HCT116 (cell line): ENCODE results near the gene FKBP14. TPM values are rescaled to one million over a fixed set of nuclear protein-coding genes. Genes with fewer than 3 reads are reported as not detected.

Experiments used
- ATAC-seq: fragments of 200-7000 bp; cut with Tn5 transposase; 2 replicates; pipeline ENCODE4 v1.9.1; 2020; ENCODE audit warnings: mild to moderate bottlenecking, moderate library complexity
- BruUV-seq: library from RNA; stranded (reverse); fragments of 400-500 nt; replicated peaks from 2 replicates; lab custom pipeline; 2021; lab: Mats Ljungman, UMichigan
- CTCF ChIA-PET: fragments of 300-600 bp; sonication (Branson Sonifier 250); formaldehyde crosslinking; loops from one replicate; lab custom pipeline; 2021; ENCODE audit warnings: antibody characterized with exemption; lab: Charles Lee
- POLR2A ChIA-PET: fragments of 300-600, 350-600 bp; sonication (Branson Sonifier 250); formaldehyde crosslinking; loops from one replicate; lab custom pipeline; 2021; ENCODE audit warnings: antibody characterized with exemption; lab: Charles Lee
- RAD21 ChIA-PET, 2 experiments: fragments of 300-600 bp; sonication (Branson Sonifier 250); formaldehyde crosslinking; loops; one replicate each; lab custom pipeline; 2023; ENCODE audit warnings: low total read pairs in 2 of 2; ENCODE audit not compliant: uncharacterized antibody in 2 of 2, unreplicated experiment in 2 of 2, low non-redundant PET in 1 of 2; lab: Charles Lee
- DNase-seq: peaks from one replicate; pipeline ENCODE4 v3.0.0-alpha.2; 2010; ENCODE audit warnings: low read depth, low spot score
- H2AFZ ChIP-seq: fragments of 200-600 bp; shearing (Covaris generic), sonication (generic); 2 replicates; pipeline ENCODE4 v1.6.1; 2017; ENCODE audit warnings: low read depth, mixed run types, mixed read lengths, antibody characterized with exemption, low read length; ENCODE audit not compliant: poor library complexity, severe bottlenecking
- H3K27ac ChIP-seq: 2 replicates; pipeline ENCODE4 v1.5.1; 2012; ENCODE audit warnings: low read depth, low read length
- H3K27me3 ChIP-seq: fragments of 200-600 bp; sonication (generic); 2 replicates; pipeline ENCODE4 v1.6.1; 2016; ENCODE audit warnings: mixed run types, low read length, mixed read lengths; ENCODE audit not compliant: insufficient read depth
- H3K36me3 ChIP-seq, 2 experiments: fragments of 200-500 bp in 1 of 2; fragments of 200-600 bp in 1 of 2; sonication (Bioruptor generic) in 1 of 2; sonication (generic) in 1 of 2; 2 replicates each; pipeline versions ENCODE4 v1.5.1 to v1.6.1; 2014 to 2016; ENCODE audit warnings: low read length in 2 of 2, inconsistent platforms in 1 of 2, mixed read lengths in 1 of 2, mixed run types in 1 of 2; ENCODE audit not compliant: insufficient read depth in 2 of 2, control insufficient read depth in 1 of 2
- H3K4me1 ChIP-seq, 2 experiments: fragments of 200-600 bp in 1 of 2; sonication (generic) in 1 of 2; 2 replicates each; pipeline versions ENCODE4 v1.5.1 to v1.6.1; 2012 to 2017; ENCODE audit warnings: low read length in 2 of 2, inconsistent platforms in 1 of 2, mild to moderate bottlenecking in 1 of 2, mixed read lengths in 1 of 2, mixed run types in 1 of 2, moderate library complexity in 1 of 2; ENCODE audit not compliant: insufficient read depth in 2 of 2, control insufficient read depth in 1 of 2
- H3K4me2 ChIP-seq: fragments of 200-600 bp; sonication (generic); 2 replicates; pipeline ENCODE4 v1.6.1; 2017; ENCODE audit warnings: mixed run types, low read length, mixed read lengths
- H3K4me3 ChIP-seq, 2 experiments: fragments of 200-600 bp in 1 of 2; sonication (generic) in 1 of 2; replicated peaks in 1 of 2; 2 replicates each; pipeline ENCODE4 v1.5.1; 2011 to 2016; ENCODE audit warnings: low read length in 2 of 2, control low read depth in 1 of 2, low read depth in 1 of 2, mild to moderate bottlenecking in 1 of 2, mixed read lengths in 1 of 2, mixed run types in 1 of 2
- H3K79me2 ChIP-seq: fragments of 200-600 bp; sonication (generic); 2 replicates; pipeline ENCODE4 v1.6.1; 2017; ENCODE audit warnings: mild to moderate bottlenecking, mixed run types, low read length, moderate library complexity, mixed read lengths; ENCODE audit not compliant: insufficient read depth
- H3K9ac ChIP-seq: fragments of 200-600 bp; sonication (generic); 2 replicates; pipeline ENCODE4 v1.6.1; 2016; ENCODE audit warnings: low read length, mixed read lengths
- H3K9me2 ChIP-seq: fragments of 200-600 bp; sonication (generic), shearing (Covaris generic); 2 replicates; pipeline ENCODE4 v1.6.1; 2017; ENCODE audit warnings: mixed run types, mild to moderate bottlenecking, moderate library complexity; ENCODE audit not compliant: insufficient read depth
- H3K9me3 ChIP-seq, 2 experiments: fragments of 200-500 bp in 1 of 2; fragments of 200-600 bp in 1 of 2; sonication (Bioruptor generic) in 1 of 2; sonication (generic) in 1 of 2; 2 replicates each; pipeline ENCODE4 v1.6.1; 2014 to 2017; ENCODE audit warnings: low read length in 2 of 2, mixed read lengths in 2 of 2, inconsistent platforms in 1 of 2, low read depth in 1 of 2, mild to moderate bottlenecking in 1 of 2, mixed run types in 1 of 2, moderate library complexity in 1 of 2; ENCODE audit not compliant: control insufficient read depth in 1 of 2, insufficient read depth in 1 of 2
- H4K20me1 ChIP-seq: fragments of 200-600 bp; sonication (generic), shearing (Covaris generic); 2 replicates; pipeline ENCODE4 v1.6.1; 2017; ENCODE audit warnings: mixed run types, mild to moderate bottlenecking, moderate library complexity; ENCODE audit not compliant: insufficient read depth
- ATF3 ChIP-seq: IDR thresholded peaks from 2 replicates; pipeline ENCODE4 v1.6.1; 2012
- CEBPB ChIP-seq: IDR thresholded peaks from 2 replicates; pipeline ENCODE4 v1.6.1; 2012; ENCODE audit warnings: low read depth
- CTCF ChIP-seq, 3 experiments: fragments of 200-600 bp in 1 of 3; sonication (generic) in 1 of 3; IDR thresholded peaks in 2 of 3; conservative IDR thresholded peaks in 1 of 3; 2 replicates each; pipeline ENCODE4 v1.5.1; 2012 to 2017; ENCODE audit warnings: low read depth in 2 of 3, low read length in 2 of 3, antibody characterized with exemption in 1 of 3, borderline replicate concordance in 1 of 3, control low read depth in 1 of 3, mild to moderate bottlenecking in 1 of 3, mixed read lengths in 1 of 3, mixed run types in 1 of 3, moderate library complexity in 1 of 3; ENCODE audit not compliant: insufficient read depth in 1 of 3
- ELF1 ChIP-seq: IDR thresholded peaks from 2 replicates; pipeline ENCODE4 v1.6.1; 2012; ENCODE audit warnings: low read depth, borderline replicate concordance
- EZH2 ChIP-seq: fragments of 200-600 bp; sonication (generic); IDR thresholded peaks from 2 replicates; pipeline ENCODE4 v1.6.1; 2017; ENCODE audit warnings: antibody characterized with exemption, mixed run types
- JUND ChIP-seq: IDR thresholded peaks from 2 replicates; pipeline ENCODE4 v1.6.1; 2012
- RAD21 ChIP-seq: IDR thresholded peaks from 2 replicates; pipeline ENCODE4 v1.6.1; 2012; ENCODE audit warnings: low read depth, mild to moderate bottlenecking
- REST ChIP-seq: IDR thresholded peaks from 2 replicates; pipeline ENCODE4 v1.6.1; 2012; ENCODE audit warnings: low read depth
- SIN3A ChIP-seq: IDR thresholded peaks from 2 replicates; pipeline ENCODE4 v1.6.1; 2012; ENCODE audit warnings: low read depth
- SP1 ChIP-seq: IDR thresholded peaks from 2 replicates; pipeline ENCODE4 v1.6.1; 2012; ENCODE audit warnings: low read depth
- YY1 ChIP-seq: IDR thresholded peaks from 2 replicates; pipeline ENCODE4 v1.6.1; 2011; ENCODE audit warnings: low read length, low read depth, moderate library complexity, mild to moderate bottlenecking; ENCODE audit not compliant: insufficient replicate concordance; ENCODE audit errors: extremely low read depth
- ZBTB33 ChIP-seq: IDR thresholded peaks from 2 replicates; pipeline ENCODE4 v1.6.1; 2011; ENCODE audit warnings: mild to moderate bottlenecking, low read length, moderate library complexity; ENCODE audit not compliant: insufficient replicate concordance; ENCODE audit errors: extremely low read depth
- ZFX ChIP-seq: fragments of 450-650 bp; IDR thresholded peaks from 2 replicates; pipeline ENCODE4 v1.6.1; 2017
- intact Hi-C: fragments of 100-400 bp; cut with micrococcal nuclease; formaldehyde crosslinking; loops from 2 replicates; pipeline ENCODE4 v1.10.0; 2022
- total RNA-seq: library from RNA; stranded (reverse); gene quantifications from one replicate; pipeline ENCODE4 v1.2.1, GENCODE V29; 2021; ENCODE audit not compliant: unreplicated experiment
- TF ChIP-seq, protein P1 (sequence below): IDR thresholded peaks from 2 replicates; pipeline ENCODE4 v1.6.1; 2012

The FKBP14 gene
- total RNA-seq, 1 experiment from 2014 or later = 13.6 TPM

DNA sequence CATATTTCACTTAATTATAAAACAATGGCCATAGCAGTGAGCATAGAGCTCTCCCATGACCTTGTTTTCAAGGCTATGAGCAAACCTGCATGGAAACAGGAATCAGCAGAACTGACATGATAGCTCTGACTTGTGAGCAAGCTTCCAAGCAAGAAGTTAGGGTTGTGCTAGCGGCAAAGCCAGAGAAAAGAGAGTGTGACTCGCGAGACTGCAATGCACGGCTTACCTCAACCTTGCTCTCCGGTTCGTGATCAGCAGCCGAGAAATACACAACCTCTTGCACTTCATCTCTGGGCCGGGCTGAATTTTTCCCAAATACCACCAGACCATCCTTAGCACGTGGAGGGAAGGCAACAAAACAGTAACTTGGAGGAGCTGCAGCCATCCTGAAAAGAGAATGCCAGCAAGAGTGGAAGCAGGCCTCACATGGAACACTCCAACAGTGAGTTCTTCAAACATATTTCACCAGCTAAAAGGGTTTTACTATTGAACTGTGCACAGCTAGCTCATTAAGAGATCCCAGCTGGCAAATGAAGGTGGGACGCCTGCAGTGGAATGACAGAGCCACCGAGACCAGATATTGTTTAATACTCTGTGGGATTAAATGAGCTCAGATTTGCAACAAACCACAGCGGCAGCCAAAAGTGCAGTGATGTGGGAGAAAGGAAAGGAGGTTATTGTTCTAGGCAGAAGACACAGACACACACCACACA, 57.7 kb downstream of the FKBP14 start:
- no peak overlapping the region for H2AFZ ChIP-seq
- ChIA-PET CTCF (interaction anchor here (1.4 kb wide), 1 partner anchor 93 kb away, joined by 3 read pairs; no protein-coding TSS in a partner anchor), RAD21 (no interaction called here), POLR2A (no interaction called here)
- 0 out of 2 replicates have a peak overlapping the region, but pooled peaks have one; percentile 1 for H3K27ac ChIP-seq
- intact Hi-C loops = no loop called here
- BruUV-seq = no TSS peak
- H3K9me2 ChIP-seq = no peaks in the 10 kb centered on the region
- H3K4me3 ChIP-seq = no peak overlapping the region; a peak in 1 of 4 replicates
- H3K27me3 ChIP-seq = no peaks in the 10 kb centered on the region
- TF ChIP-seq, protein P1, sequence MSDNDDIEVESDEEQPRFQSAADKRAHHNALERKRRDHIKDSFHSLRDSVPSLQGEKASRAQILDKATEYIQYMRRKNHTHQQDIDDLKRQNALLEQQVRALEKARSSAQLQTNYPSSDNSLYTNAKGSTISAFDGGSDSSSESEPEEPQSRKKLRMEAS = no peak
- TF ChIP-seq SP1 = no peak
- no peak for TF ChIP-seq ELF1
- TF ChIP-seq RAD21 = no peak
- no peak for TF ChIP-seq SIN3A
- no peak; the same call in 1 of the 2 replicates for TF ChIP-seq JUND
- TF ChIP-seq ATF3 = no peak
- no peak for TF ChIP-seq YY1
- TF ChIP-seq CTCF (IDR thresholded peaks at IDR 0.05 in 2 of 3, conservative IDR thresholded peaks at IDR 0.05 in 1 of 3; ENCODE audit: borderline replicate concordance in 1 of 3, insufficient read depth in 1 of 3, low read depth in 2 of 3, low read length in 2 of 3) = no peak
- TF ChIP-seq EZH2 = no peak
- no peak for TF ChIP-seq ZFX
- no peak for TF ChIP-seq REST
- TF ChIP-seq ZBTB33 = no peak
- no peak for TF ChIP-seq CEBPB
- H3K9ac ChIP-seq = no peak overlapping the region
- H4K20me1 ChIP-seq = no peaks in the 10 kb centered on the region; the same call in 1 of the 2 replicates
- H3K4me2 ChIP-seq = peak overlapping the region; percentile 56
- peaks cover 48% of the 10 kb centered on the region for H3K79me2 ChIP-seq
- peaks cover 24 to 28% of the 10 kb centered on the region in 2 experiments for H3K4me1 ChIP-seq
- H3K9me3 ChIP-seq = no peaks in the 10 kb centered on the region
- H3K36me3 ChIP-seq = 0 out of 4 replicates have a peak, but pooled peaks cover 0 to 4% of the 10 kb centered on the region in 2 experiments
- DNase-seq = no peak
- ATAC-seq = peak; percentile 84
